ENCODE results near the gene CSTB.

The CSTB gene

DNA sequence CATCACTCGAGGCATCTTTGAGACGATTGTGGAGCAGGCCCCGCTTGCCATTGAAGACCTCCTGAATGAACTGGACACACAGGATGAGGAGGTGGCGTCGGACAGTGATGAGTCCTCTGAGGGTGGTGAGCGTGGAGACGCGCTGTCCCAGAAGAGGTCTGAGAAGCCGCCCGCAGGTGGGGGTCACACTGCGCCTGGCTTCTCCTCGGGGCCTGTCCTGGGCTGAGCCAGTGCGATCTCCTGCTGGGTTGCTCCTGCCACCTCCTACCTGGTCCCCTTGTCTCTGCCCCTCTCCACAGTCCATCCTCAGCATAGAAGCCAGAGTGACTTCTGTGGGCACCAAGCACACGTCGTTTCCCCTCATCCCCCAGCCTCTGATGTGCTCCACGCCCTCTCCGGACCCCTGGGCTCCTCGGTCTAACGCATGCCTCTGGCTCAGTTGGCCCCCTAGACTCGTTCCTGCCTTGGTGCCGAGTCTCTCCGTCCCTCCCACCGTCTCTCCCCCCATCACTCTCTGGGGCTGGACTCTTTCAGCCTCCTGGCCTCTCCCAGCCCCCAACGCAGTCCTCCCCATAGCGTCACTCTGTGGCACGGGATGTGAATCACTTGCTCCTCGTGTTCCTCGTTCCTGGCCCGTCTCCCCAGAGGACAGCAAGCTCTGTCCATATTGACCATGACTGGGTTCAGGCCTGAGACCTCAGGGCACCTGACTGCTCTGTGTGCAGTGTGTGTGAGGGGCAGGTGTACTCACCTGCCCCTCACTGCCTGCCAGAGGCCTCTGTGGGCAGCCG, 22.0 kb upstream of the CSTB start:
- Histone ChIP-seq H3K4me1 (ENCODE audit: control insufficient read depth, insufficient read depth, low read length) (no peaks in the 10 kb centered on the region), H3K36me3 (ENCODE audit: control insufficient read depth in 2 of 2, insufficient read depth in 1 of 2, low read length in 2 of 2) (peaks cover 39 to 99% of the 10 kb centered on the region in 2 experiments), H3K27ac (ENCODE audit: extremely low read depth, low read depth, low read length) (no peak overlapping the region), H3K4me3 (ENCODE audit: low read depth, low read length) (no peak overlapping the region), H3K9me3 (ENCODE audit: control insufficient read depth, insufficient read depth, low read depth, low read length) (no peaks in the 10 kb centered on the region)
- CTCF ChIA-PET, result no interaction called here
- POLR2A ChIA-PET, result interaction anchor here (1.0 to 1.3 kb wide), 2 partner anchors 8 to 18 kb away, joined by 3 to 4 read pairs; partner anchors contain the start of gene RRP1
- no peak for TF ChIP-seq YY1 (tag by site-specific recombination; IDR thresholded peaks at IDR 0.05)
- no peak for TF ChIP-seq ZBTB21 (tag by site-specific recombination; IDR thresholded peaks at IDR 0.05)
- no peak for TF ChIP-seq ZNF366 (tag by site-specific recombination; conservative IDR thresholded peaks at IDR 0.05)
- TF ChIP-seq, protein P1, sequence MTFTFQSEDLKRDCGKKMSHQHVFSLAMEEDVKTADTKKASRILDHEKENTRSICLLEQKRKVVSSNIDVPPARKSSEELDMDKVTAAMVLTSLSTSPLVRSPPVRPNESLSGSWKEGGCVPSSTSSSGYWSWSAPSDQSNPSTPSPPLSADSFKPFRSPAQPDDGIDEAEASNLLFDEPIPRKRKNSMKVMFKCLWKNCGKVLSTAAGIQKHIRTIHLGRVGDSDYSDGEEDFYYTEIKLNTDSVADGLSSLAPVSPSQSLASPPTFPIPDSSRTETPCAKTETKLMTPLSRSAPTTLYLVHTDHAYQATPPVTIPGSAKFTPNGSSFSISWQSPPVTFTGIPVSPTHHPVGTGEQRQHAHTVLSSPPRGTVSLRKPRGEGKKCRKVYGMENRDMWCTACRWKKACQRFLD (tag by site-specific recombination; IDR thresholded peaks at IDR 0.05), result no peak
- TF ChIP-seq, protein P2, sequence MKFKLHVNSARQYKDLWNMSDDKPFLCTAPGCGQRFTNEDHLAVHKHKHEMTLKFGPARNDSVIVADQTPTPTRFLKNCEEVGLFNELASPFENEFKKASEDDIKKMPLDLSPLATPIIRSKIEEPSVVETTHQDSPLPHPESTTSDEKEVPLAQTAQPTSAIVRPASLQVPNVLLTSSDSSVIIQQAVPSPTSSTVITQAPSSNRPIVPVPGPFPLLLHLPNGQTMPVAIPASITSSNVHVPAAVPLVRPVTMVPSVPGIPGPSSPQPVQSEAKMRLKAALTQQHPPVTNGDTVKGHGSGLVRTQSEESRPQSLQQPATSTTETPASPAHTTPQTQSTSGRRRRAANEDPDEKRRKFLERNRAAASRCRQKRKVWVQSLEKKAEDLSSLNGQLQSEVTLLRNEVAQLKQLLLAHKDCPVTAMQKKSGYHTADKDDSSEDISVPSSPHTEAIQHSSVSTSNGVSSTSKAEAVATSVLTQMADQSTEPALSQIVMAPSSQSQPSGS (tag by site-specific recombination; IDR thresholded peaks at IDR 0.05; ENCODE audit: low read depth), result no peak
- no peak for TF ChIP-seq KLF8 (tag by site-specific recombination; IDR thresholded peaks at IDR 0.05)
- no peak for TF ChIP-seq GLIS1 (tag by site-specific recombination; IDR thresholded peaks at IDR 0.05)
- TF ChIP-seq, protein P3, sequence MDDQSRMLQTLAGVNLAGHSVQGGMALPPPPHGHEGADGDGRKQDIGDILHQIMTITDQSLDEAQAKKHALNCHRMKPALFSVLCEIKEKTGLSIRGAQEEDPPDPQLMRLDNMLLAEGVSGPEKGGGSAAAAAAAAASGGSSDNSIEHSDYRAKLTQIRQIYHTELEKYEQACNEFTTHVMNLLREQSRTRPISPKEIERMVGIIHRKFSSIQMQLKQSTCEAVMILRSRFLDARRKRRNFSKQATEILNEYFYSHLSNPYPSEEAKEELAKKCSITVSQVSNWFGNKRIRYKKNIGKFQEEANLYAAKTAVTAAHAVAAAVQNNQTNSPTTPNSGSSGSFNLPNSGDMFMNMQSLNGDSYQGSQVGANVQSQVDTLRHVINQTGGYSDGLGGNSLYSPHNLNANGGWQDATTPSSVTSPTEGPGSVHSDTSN (CRISPR knock-in tag; IDR thresholded peaks at IDR 0.05), result no peak
- no peak for TF ChIP-seq ZNF311 (tag by site-specific recombination; IDR thresholded peaks at IDR 0.05; ENCODE audit: borderline replicate concordance)
- TF ChIP-seq, protein P4, sequence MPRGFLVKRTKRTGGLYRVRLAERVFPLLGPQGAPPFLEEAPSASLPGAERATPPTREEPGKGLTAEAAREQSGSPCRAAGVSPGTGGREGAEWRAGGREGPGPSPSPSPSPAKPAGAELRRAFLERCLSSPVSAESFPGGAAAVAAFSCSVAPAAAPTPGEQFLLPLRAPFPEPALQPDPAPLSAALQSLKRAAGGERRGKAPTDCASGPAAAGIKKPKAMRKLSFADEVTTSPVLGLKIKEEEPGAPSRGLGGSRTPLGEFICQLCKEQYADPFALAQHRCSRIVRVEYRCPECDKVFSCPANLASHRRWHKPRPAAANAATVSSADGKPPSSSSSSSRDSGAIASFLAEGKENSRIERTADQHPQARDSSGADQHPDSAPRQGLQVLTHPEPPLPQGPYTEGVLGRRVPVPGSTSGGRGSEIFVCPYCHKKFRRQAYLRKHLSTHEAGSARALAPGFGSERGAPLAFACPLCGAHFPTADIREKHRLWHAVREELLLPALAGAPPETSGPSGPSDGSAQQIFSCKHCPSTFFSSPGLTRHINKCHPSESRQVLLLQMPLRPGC (tag by site-specific recombination; IDR thresholded peaks at IDR 0.05), result no peak
- no peak for TF ChIP-seq ZNF621 (tag by site-specific recombination; IDR thresholded peaks at IDR 0.05)
- no peak for TF ChIP-seq ZNF132 (tag by site-specific recombination; IDR thresholded peaks at IDR 0.05; ENCODE audit: borderline replicate concordance)
- no peak for TF ChIP-seq ZFP3 (tag by site-specific recombination; IDR thresholded peaks at IDR 0.05; ENCODE audit: low read depth)
- TF ChIP-seq ZNF23 (tag by site-specific recombination; IDR thresholded peaks at IDR 0.05; ENCODE audit: borderline replicate concordance), result no peak
- TF ChIP-seq ZBTB20 (tag by site-specific recombination; IDR thresholded peaks at IDR 0.05), result no peak
- no peak for TF ChIP-seq ZNF114 (tag by site-specific recombination; IDR thresholded peaks at IDR 0.05)
- TF ChIP-seq, protein P5, sequence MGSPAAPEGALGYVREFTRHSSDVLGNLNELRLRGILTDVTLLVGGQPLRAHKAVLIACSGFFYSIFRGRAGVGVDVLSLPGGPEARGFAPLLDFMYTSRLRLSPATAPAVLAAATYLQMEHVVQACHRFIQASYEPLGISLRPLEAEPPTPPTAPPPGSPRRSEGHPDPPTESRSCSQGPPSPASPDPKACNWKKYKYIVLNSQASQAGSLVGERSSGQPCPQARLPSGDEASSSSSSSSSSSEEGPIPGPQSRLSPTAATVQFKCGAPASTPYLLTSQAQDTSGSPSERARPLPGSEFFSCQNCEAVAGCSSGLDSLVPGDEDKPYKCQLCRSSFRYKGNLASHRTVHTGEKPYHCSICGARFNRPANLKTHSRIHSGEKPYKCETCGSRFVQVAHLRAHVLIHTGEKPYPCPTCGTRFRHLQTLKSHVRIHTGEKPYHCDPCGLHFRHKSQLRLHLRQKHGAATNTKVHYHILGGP (tag by site-specific recombination; IDR thresholded peaks at IDR 0.05), result no peak
- TF ChIP-seq ZNF626 (tag by site-specific recombination; IDR thresholded peaks at IDR 0.05), result no peak
- TF ChIP-seq ZEB2 (tag by site-specific recombination; IDR thresholded peaks at IDR 0.05), result no peak
